ENCODE results near the gene LZTS3.
A peak's percentile ranks its signal among the peaks of the same experiment; 100 is the strongest.
"Not testable (repeated sequence)": the region's sequence is repeated elsewhere in the genome, so short reads cannot be mapped to it uniquely, and the experiment has no call there.

LZTS3 gene

GRCh38 chr20:3158968-3159431, 14.3 kb downstream of the LZTS3 start:
- Histone ChIP-seq H3K9ac (ENCODE audit: insufficient read length) (peak overlapping the region; percentile 98), H3K9me3 (ENCODE audit: low read depth, low read length) (no peaks in the 10 kb centered on the region), H3K4me3 (peak overlapping the region; percentile 94), H3K36me3 (ENCODE audit: insufficient read depth, low read length) (peaks cover 6% of the 10 kb centered on the region), H3K27ac (peak overlapping the region; percentile 85)
- TF ChIP-seq EZH2 (IDR thresholded peaks at IDR 0.05) (no peak), FOXP2 (optimal IDR thresholded peaks at IDR 0.05; ENCODE audit: control extremely low read depth, extremely low read length, insufficient read depth) (no peak), POLR2AphosphoS5 (IDR thresholded peaks at IDR 0.05; ENCODE audit: borderline replicate concordance, low read depth, low read length) (no peak)
- no peak for DNase-seq (ENCODE audit: low read depth, low spot score)

GRCh38 chr20:3157817-3158216, 15.5 kb downstream of the LZTS3 start:
- Histone ChIP-seq H3K4me3 (no peak overlapping the region), H3K9ac (ENCODE audit: insufficient read length) (peak overlapping the region; percentile 55), H3K27ac (no peak overlapping the region), H3K36me3 (ENCODE audit: insufficient read depth, low read length) (peaks cover 7% of the 10 kb centered on the region), H3K9me3 (ENCODE audit: low read depth, low read length) (no peaks in the 10 kb centered on the region)
- no peak for TF ChIP-seq FOXP2 (optimal IDR thresholded peaks at IDR 0.05; ENCODE audit: control extremely low read depth, extremely low read length, insufficient read depth)
- TF ChIP-seq EZH2 (IDR thresholded peaks at IDR 0.05): no peak
- TF ChIP-seq POLR2AphosphoS5 (IDR thresholded peaks at IDR 0.05; ENCODE audit: borderline replicate concordance, low read depth, low read length): no peak
- DNase-seq (ENCODE audit: low read depth, low spot score): no peak

GRCh38 chr20:3156811-3157619, 16.3 kb downstream of the LZTS3 start:
- TF ChIP-seq POLR2AphosphoS5 (IDR thresholded peaks at IDR 0.05; ENCODE audit: borderline replicate concordance, low read depth, low read length) (no peak), EZH2 (IDR thresholded peaks at IDR 0.05) (no peak), FOXP2 (optimal IDR thresholded peaks at IDR 0.05; ENCODE audit: control extremely low read depth, extremely low read length, insufficient read depth) (no peak)
- Histone ChIP-seq H3K27ac (no peak overlapping the region), H3K4me3 (no peak overlapping the region), H3K9me3 (ENCODE audit: low read depth, low read length) (no peaks in the 10 kb centered on the region), H3K9ac (ENCODE audit: insufficient read length) (no peak overlapping the region), H3K36me3 (ENCODE audit: insufficient read depth, low read length) (peaks cover 7% of the 10 kb centered on the region)
- DNase-seq (ENCODE audit: low read depth, low spot score): no peak

DNA sequence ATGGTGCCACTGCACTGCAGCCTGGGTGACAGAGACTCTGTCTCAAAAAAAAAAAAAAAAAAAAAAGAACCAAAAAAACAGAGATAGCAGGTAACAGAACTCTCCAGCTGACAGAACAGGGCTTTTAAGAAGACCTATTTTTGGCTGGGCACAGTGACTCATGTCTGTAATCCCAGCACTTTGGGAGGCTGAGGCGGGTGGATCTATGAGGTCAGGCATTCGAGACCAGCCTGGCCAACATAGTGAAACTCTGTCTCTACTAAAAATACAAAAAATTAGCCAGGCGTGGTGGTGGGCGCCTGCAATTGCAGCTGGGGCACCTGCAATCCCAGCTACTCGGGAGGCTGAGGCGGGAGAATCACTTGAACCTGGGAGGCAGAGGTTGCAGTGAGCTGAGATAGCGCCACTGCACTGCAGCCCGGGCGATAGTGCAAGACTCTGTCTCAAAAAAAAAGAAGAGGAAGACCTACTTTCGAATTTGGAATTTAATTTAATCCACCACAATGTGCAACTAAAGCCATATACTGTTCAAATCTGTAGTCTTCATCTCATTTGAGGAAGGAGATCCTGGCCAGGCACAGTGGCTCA, 21.2 kb downstream of the LZTS3 start:
- peaks cover 31% of the 10 kb centered on the region for H3K36me3 ChIP-seq (ENCODE audit: insufficient read depth, low read length)
- H3K9me3 ChIP-seq (ENCODE audit: low read depth, low read length); DNase-seq (ENCODE audit: low read depth, low spot score); H3K27ac ChIP-seq; H3K9ac ChIP-seq (ENCODE audit: insufficient read length); H3K4me3 ChIP-seq: not testable (repeated sequence)

DNA sequence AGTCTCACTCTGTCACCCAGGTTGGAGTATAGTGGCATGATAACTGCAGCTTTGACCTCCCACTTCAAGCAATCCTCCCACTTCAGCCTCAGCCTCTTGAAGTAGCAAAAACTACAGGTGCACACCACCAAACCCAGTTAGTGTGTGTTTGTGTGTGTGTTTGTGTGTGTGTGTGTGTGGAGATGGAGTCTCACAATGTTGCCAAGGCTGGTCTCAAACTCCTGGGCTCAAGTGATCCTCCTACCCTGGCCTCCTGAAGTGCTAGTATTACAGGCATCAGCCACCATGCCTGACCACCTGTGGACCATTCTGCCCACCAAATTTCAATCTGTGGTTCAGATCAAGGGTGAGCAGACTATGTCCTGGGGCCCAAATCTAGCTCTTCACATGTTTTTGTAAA, 22.4 kb downstream of the LZTS3 start:
- Histone ChIP-seq H3K9me3 (ENCODE audit: low read depth, low read length) (no peaks in the 10 kb centered on the region), H3K27ac (no peak overlapping the region), H3K9ac (ENCODE audit: insufficient read length) (no peak overlapping the region), H3K36me3 (ENCODE audit: insufficient read depth, low read length) (peaks cover 40% of the 10 kb centered on the region), H3K4me3 (no peak overlapping the region)
- no peak for DNase-seq (ENCODE audit: low read depth, low spot score)
- TF ChIP-seq POLR2AphosphoS5 (IDR thresholded peaks at IDR 0.05; ENCODE audit: borderline replicate concordance, low read depth, low read length) (no peak), FOXP2 (optimal IDR thresholded peaks at IDR 0.05; ENCODE audit: control extremely low read depth, extremely low read length, insufficient read depth) (no peak), EZH2 (IDR thresholded peaks at IDR 0.05) (no peak)

- Histone ChIP-seq H3K36me3 (ENCODE audit: insufficient read depth, low read length) (peaks cover 37% of the 10 kb centered on the region), H3K27ac (no peak overlapping the region), H3K9ac (ENCODE audit: insufficient read length) (no peak overlapping the region), H3K4me3 (no peak overlapping the region), H3K9me3 (ENCODE audit: low read depth, low read length) (0 out of 2 replicates have a peak, but pooled peaks cover 3% of the 10 kb centered on the region)
- TF ChIP-seq POLR2AphosphoS5 (IDR thresholded peaks at IDR 0.05; ENCODE audit: borderline replicate concordance, low read depth, low read length): no peak
- no peak for TF ChIP-seq FOXP2 (optimal IDR thresholded peaks at IDR 0.05; ENCODE audit: control extremely low read depth, extremely low read length, insufficient read depth)
- TF ChIP-seq EZH2 (IDR thresholded peaks at IDR 0.05): no peak
- no peak for DNase-seq (ENCODE audit: low read depth, low spot score)
Measured at GRCh38 chr20:3146732-3147341, 26.5 kb downstream of the LZTS3 start.

- no peak overlapping the region for H3K27ac ChIP-seq
- no peak for DNase-seq (ENCODE audit: low read depth, low spot score)
- H3K4me3 ChIP-seq: no peak overlapping the region
- H3K9ac ChIP-seq (ENCODE audit: insufficient read length): no peak overlapping the region
- 0 out of 2 replicates have a peak, but pooled peaks cover 3% of the 10 kb centered on the region for H3K9me3 ChIP-seq (ENCODE audit: low read depth, low read length)
- no peak for TF ChIP-seq EZH2 (IDR thresholded peaks at IDR 0.05)
- TF ChIP-seq POLR2AphosphoS5 (IDR thresholded peaks at IDR 0.05; ENCODE audit: borderline replicate concordance, low read depth, low read length): no peak
- TF ChIP-seq FOXP2 (optimal IDR thresholded peaks at IDR 0.05; ENCODE audit: control extremely low read depth, extremely low read length, insufficient read depth): no peak
- H3K36me3 ChIP-seq (ENCODE audit: insufficient read depth, low read length): peaks cover 9% of the 10 kb centered on the region
Measured at GRCh38 chr20:3141757-3142156, 31.6 kb downstream of the LZTS3 start.

DNA sequence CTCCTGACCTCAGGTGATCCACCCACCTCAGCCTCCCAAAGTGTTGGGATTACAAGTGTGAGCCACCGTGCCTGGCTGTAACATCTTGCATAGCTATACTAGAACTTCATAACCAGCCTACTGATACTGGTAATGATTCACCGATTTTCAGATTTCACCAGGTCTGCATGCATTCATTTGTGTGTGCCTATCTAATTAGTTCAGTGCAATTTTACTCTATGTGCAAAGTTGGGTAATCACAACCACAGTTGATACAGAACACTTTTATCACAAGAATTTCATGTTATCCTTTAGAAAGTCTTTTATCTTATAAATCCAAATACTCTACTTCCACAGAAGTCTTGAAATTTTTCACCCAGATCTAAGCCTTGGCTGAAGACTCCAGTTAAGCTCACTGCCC, 35.9 kb downstream of the LZTS3 start:
- H3K9ac ChIP-seq (ENCODE audit: insufficient read length): no peak overlapping the region
- H3K9me3 ChIP-seq (ENCODE audit: low read depth, low read length): no peaks in the 10 kb centered on the region
- no peak for TF ChIP-seq POLR2AphosphoS5 (IDR thresholded peaks at IDR 0.05; ENCODE audit: borderline replicate concordance, low read depth, low read length)
- no peak for TF ChIP-seq FOXP2 (optimal IDR thresholded peaks at IDR 0.05; ENCODE audit: control extremely low read depth, extremely low read length, insufficient read depth)
- no peak for TF ChIP-seq EZH2 (IDR thresholded peaks at IDR 0.05)
- no peaks in the 10 kb centered on the region for H3K36me3 ChIP-seq (ENCODE audit: insufficient read depth, low read length)
- H3K4me3 ChIP-seq: no peak overlapping the region
- no peak for DNase-seq (ENCODE audit: low read depth, low spot score)
- H3K27ac ChIP-seq: no peak overlapping the region

Data from SK-N-MC (cell line).